Gastrocnemius medialis (tissue), 4 donors: Measurements from ENCODE around the gene AHCY. TPM values are rescaled to one million over a fixed set of nuclear protein-coding genes. Genes with fewer than 3 reads are reported as not detected.

ENCODE experiments used
- ATAC-seq, 2 donors: fragments of 150-250 bp; one replicate each; pipeline ENCODE4 v1.9.1; 2016
- DNase-seq, 2 donors: peaks; one replicate each; pipeline ENCODE4 v3.0.0-alpha.2; 2019
- H3K27ac ChIP-seq, 4 donors: fragments of 200-600 bp; sonication (generic); 1 replicate in 1 of 4; 2 replicates in 3 of 4; pipeline ENCODE4 v1.5.1; 2016 to 2018; ENCODE audit warnings: mild to moderate bottlenecking in 2 of 4, moderate library complexity in 1 of 4
- H3K27me3 ChIP-seq, 3 donors: fragments of 200-600 bp; sonication (generic) in 2 of 3; 1 replicate in 1 of 3; 2 replicates in 2 of 3; pipeline versions ENCODE4 v1.5.1 to v1.6.0; 2016 to 2019; ENCODE audit warnings: mild to moderate bottlenecking in 1 of 3, moderate library complexity in 1 of 3
- H3K36me3 ChIP-seq, 2 donors: fragments of 200-600 bp; sonication (generic) in 1 of 2; one replicate each; pipeline ENCODE4 v1.5.1; 2017 to 2018
- H3K4me1 ChIP-seq, 2 donors: fragments of 200-600 bp; sonication (generic) in 1 of 2; one replicate each; pipeline ENCODE4 v1.5.1; 2016 to 2017; ENCODE audit warnings: mild to moderate bottlenecking in 2 of 2
- H3K4me3 ChIP-seq, 4 donors: fragments of 200-600 bp; sonication (generic) in 3 of 4; 1 replicate in 1 of 4; 2 replicates in 3 of 4; pipeline ENCODE4 v1.5.1; 2016 to 2019; ENCODE audit warnings: mild to moderate bottlenecking in 2 of 4
- H3K9me3 ChIP-seq, 3 donors: fragments of 200-600 bp; sonication (generic) in 2 of 3; 1 replicate in 1 of 3; 2 replicates in 2 of 3; pipeline ENCODE4 v1.5.1; 2016 to 2019
- CTCF ChIP-seq, 5 experiments: fragments of 450-650 bp in 3 of 5; fragments of 200-600 bp in 2 of 5; sonication (generic) in 2 of 5; IDR thresholded peaks in 4 of 5; conservative IDR thresholded peaks in 1 of 5; 1 replicate in 4 of 5; 2 replicates in 1 of 5; pipeline ENCODE4 v1.5.1; 2016 to 2019; ENCODE audit warnings: antibody characterized with exemption in 5 of 5, mild to moderate bottlenecking in 3 of 5, moderate library complexity in 3 of 5
- POLR2A ChIP-seq, 2 donors: fragments of 450-650 bp; IDR thresholded peaks; one replicate each; pipeline ENCODE4 v1.6.1; 2017; ENCODE audit warnings: antibody characterized with exemption in 2 of 2, mild to moderate bottlenecking in 2 of 2, moderate library complexity in 2 of 2
- in situ Hi-C, 4 donors: fragments of 200-750 bp; cut with MboI; loops; one replicate each; pipeline versions ENCODE4 v1.15.0 to v1.8.0; 2017; ENCODE audit warnings: low sequenced_read_pairs in 4 of 4
- intact Hi-C: fragments of 100-400 bp; cut with DNase I; formaldehyde crosslinking; loops from one replicate; pipeline ENCODE4 v1.15.1; 2023; ENCODE audit warnings: low total_unique reads
- total RNA-seq, 4 donors: library from RNA; depleted of rRNA; stranded (reverse); fragments of >200 nt; gene quantifications; one replicate each; pipeline versions ENCODE4 v1.1.0 to v1.2.3, GENCODE V29; 2016

The AHCY gene
- total RNA-seq, 4 donors from 2014 or later, result 81.7 to 110 (median 98.6) TPM

GRCh38 chr20:34337982-34338726 is 35.0 kb upstream of the AHCY start:
- no peak overlapping the region for H3K27ac ChIP-seq
- DNase-seq (no peak), ATAC-seq (no peak)
- in situ Hi-C loops, result no loop called here
- intact Hi-C loops, result no loop called here
- no peaks in the 10 kb centered on the region for H3K4me1 ChIP-seq
- no peaks in the 10 kb centered on the region for H3K27me3 ChIP-seq
- H3K36me3 ChIP-seq, result no peaks in the 10 kb centered on the region
- H3K9me3 ChIP-seq, result no peaks in the 10 kb centered on the region
- TF ChIP-seq CTCF (IDR thresholded peaks at IDR 0.05 in 4 of 5, conservative IDR thresholded peaks at IDR 0.05 in 1 of 5), result no peak
- TF ChIP-seq POLR2A (IDR thresholded peaks at IDR 0.05), result no peak
- H3K4me3 ChIP-seq, result no peak overlapping the region

- ATAC-seq (no peak), DNase-seq (no peak)
- Histone ChIP-seq H3K4me1 (no peaks in the 10 kb centered on the region), H3K36me3 (no peaks in the 10 kb centered on the region), H3K4me3 (no peak overlapping the region), H3K9me3 (no peaks in the 10 kb centered on the region), H3K27me3 (no peaks in the 10 kb centered on the region), H3K27ac (no peak overlapping the region)
- in situ Hi-C loops (no loop called here), intact Hi-C loops (no loop called here)
- TF ChIP-seq CTCF (IDR thresholded peaks at IDR 0.05 in 4 of 5, conservative IDR thresholded peaks at IDR 0.05 in 1 of 5) (no peak), POLR2A (IDR thresholded peaks at IDR 0.05) (no peak)
These were observed 34.4 kb upstream of the AHCY start for GRCh38 chr20:34337544-34337943.

- H3K27ac ChIP-seq, result no peak overlapping the region
- H3K4me1 ChIP-seq, result no peaks in the 10 kb centered on the region
- intact Hi-C loops, result no loop called here
- no peak for DNase-seq
- H3K27me3 ChIP-seq, result no peaks in the 10 kb centered on the region
- no peaks in the 10 kb centered on the region for H3K9me3 ChIP-seq
- no peak for TF ChIP-seq CTCF (IDR thresholded peaks at IDR 0.05 in 4 of 5, conservative IDR thresholded peaks at IDR 0.05 in 1 of 5)
- no peak for TF ChIP-seq POLR2A (IDR thresholded peaks at IDR 0.05)
- H3K4me3 ChIP-seq, result no peak overlapping the region
- in situ Hi-C loops, result no loop called here
- no peaks in the 10 kb centered on the region for H3K36me3 ChIP-seq
- ATAC-seq, result no peak
These were observed 31.7 kb upstream of the AHCY start for GRCh38 chr20:34334654-34335407.

- H3K4me1 ChIP-seq, result no peaks in the 10 kb centered on the region
- intact Hi-C loops, result no loop called here
- no peaks in the 10 kb centered on the region for H3K36me3 ChIP-seq
- no peak overlapping the region for H3K4me3 ChIP-seq
- no peak for DNase-seq
- H3K9me3 ChIP-seq, result no peaks in the 10 kb centered on the region
- ATAC-seq, result no peak
- in situ Hi-C loops, result no loop called here
- no peak for TF ChIP-seq POLR2A (IDR thresholded peaks at IDR 0.05)
- no peak for TF ChIP-seq CTCF (IDR thresholded peaks at IDR 0.05 in 4 of 5, conservative IDR thresholded peaks at IDR 0.05 in 1 of 5)
- no peak overlapping the region for H3K27ac ChIP-seq
- H3K27me3 ChIP-seq, result no peaks in the 10 kb centered on the region
These were observed 30.6 kb upstream of the AHCY start for GRCh38 chr20:34333786-34334185.
